SK-N-SH treated with all-trans-retinoic acid at 6 μM for 48 hours (cell line): ENCODE data around the gene R3HDM4.

Experiments
- ATAC-seq: fragments of 200-7000 bp; cut with Tn5 transposase; 3 replicates; pipeline ENCODE4 v1.9.1; 2020; ENCODE audit warnings: mild to moderate bottlenecking, moderate library complexity
- ARNTL ChIP-seq: fragments of 450-650 bp; formaldehyde crosslinking; IDR thresholded peaks from 2 replicates; pipeline ENCODE4 v1.5.0; 2020; ENCODE audit warnings: low read depth, mild to moderate bottlenecking, moderate library complexity, borderline replicate concordance
- CSDC2 ChIP-seq: fragments of 250-450 bp; sonication (Bioruptor Pico); IDR thresholded peaks from 2 replicates; pipeline ENCODE4 v1.5.0; 2020; ENCODE audit warnings: mild to moderate bottlenecking, moderate library complexity
- GLIS3 ChIP-seq: fragments of 250-450 bp; sonication (Bioruptor Pico); IDR thresholded peaks from 2 replicates; pipeline ENCODE4 v1.5.0; 2020; ENCODE audit warnings: mild to moderate bottlenecking, moderate library complexity
- OSR1 ChIP-seq: fragments of 250-450 bp; sonication (Bioruptor Pico); IDR thresholded peaks from 2 replicates; pipeline ENCODE4 v1.8.0; 2022; ENCODE audit warnings: moderate library complexity, mild to moderate bottlenecking, inconsistent platforms
- PATZ1 ChIP-seq: fragments of 250-450 bp; sonication (Bioruptor Pico); IDR thresholded peaks from 2 replicates; pipeline ENCODE4 v1.8.0; 2020; ENCODE audit warnings: mild to moderate bottlenecking, moderate library complexity, borderline replicate concordance
- PPARA ChIP-seq: fragments of 250-450 bp; sonication (Bioruptor Pico); IDR thresholded peaks from 2 replicates; pipeline ENCODE4 v1.5.0; 2020; ENCODE audit warnings: mild to moderate bottlenecking, borderline replicate concordance
- RARB ChIP-seq: fragments of 250-450 bp; sonication (Bioruptor Pico); IDR thresholded peaks from 2 replicates; pipeline ENCODE4 v1.8.0; 2021; ENCODE audit warnings: mild to moderate bottlenecking, moderate library complexity
- SNAI2 ChIP-seq: fragments of 250-450 bp; sonication (Bioruptor Pico); IDR thresholded peaks from 2 replicates; pipeline ENCODE4 v1.5.0; 2020; ENCODE audit warnings: mild to moderate bottlenecking, moderate library complexity
- TCF4 ChIP-seq: fragments of 250-450 bp; sonication (Bioruptor Pico); IDR thresholded peaks from 2 replicates; pipeline ENCODE4 v1.8.0; 2021; ENCODE audit warnings: mild to moderate bottlenecking, moderate library complexity, borderline replicate concordance
- TOX ChIP-seq: fragments of 250-450 bp; sonication (Bioruptor Pico); IDR thresholded peaks from 2 replicates; pipeline ENCODE4 v1.8.0; 2021; ENCODE audit warnings: mild to moderate bottlenecking, moderate library complexity, borderline replicate concordance
- TSHZ2 ChIP-seq: fragments of 250-450 bp; sonication (Bioruptor Pico); IDR thresholded peaks from 2 replicates; pipeline ENCODE4 v1.5.0; 2020; ENCODE audit warnings: mild to moderate bottlenecking, moderate library complexity
- ZC3H10 ChIP-seq: fragments of 250-450 bp; sonication (Bioruptor Pico); IDR thresholded peaks from 2 replicates; pipeline ENCODE4 v1.5.1; 2021; ENCODE audit warnings: mild to moderate bottlenecking, moderate library complexity
- ZFP3 ChIP-seq: fragments of 250-450 bp; sonication (Bioruptor Pico); IDR thresholded peaks from 2 replicates; pipeline ENCODE4 v1.5.0; 2020; ENCODE audit warnings: mild to moderate bottlenecking, moderate library complexity
- ZFP30 ChIP-seq: fragments of 450-650 bp; formaldehyde crosslinking; IDR thresholded peaks from 2 replicates; pipeline ENCODE4 v1.5.0; 2022; ENCODE audit warnings: mild to moderate bottlenecking, moderate library complexity
- ZNF565 ChIP-seq: fragments of 450-650 bp; formaldehyde crosslinking; conservative IDR thresholded peaks from 2 replicates; pipeline ENCODE4 v1.5.0; 2020; ENCODE audit warnings: low read depth, mild to moderate bottlenecking, moderate library complexity
- ZNF70 ChIP-seq: fragments of 450-650 bp; formaldehyde crosslinking; IDR thresholded peaks from 2 replicates; pipeline ENCODE4 v1.5.0; 2020; ENCODE audit warnings: mild to moderate bottlenecking, moderate library complexity
- ZNF8 ChIP-seq: fragments of 450-650 bp; formaldehyde crosslinking; IDR thresholded peaks from 2 replicates; pipeline ENCODE4 v1.5.0; 2020; ENCODE audit warnings: mild to moderate bottlenecking, moderate library complexity
- TF ChIP-seq, protein P1 (sequence below): fragments of 250-450 bp; sonication (Bioruptor Pico); IDR thresholded peaks from 2 replicates; pipeline ENCODE4 v1.5.1; 2021; ENCODE audit warnings: mild to moderate bottlenecking, moderate library complexity
- TF ChIP-seq, protein P2 (sequence below): fragments of 250-450 bp; sonication (Bioruptor Pico); IDR thresholded peaks from 2 replicates; pipeline ENCODE4 v1.5.1; 2020; ENCODE audit warnings: low read depth, mild to moderate bottlenecking, moderate library complexity

The R3HDM4 gene

DNA sequence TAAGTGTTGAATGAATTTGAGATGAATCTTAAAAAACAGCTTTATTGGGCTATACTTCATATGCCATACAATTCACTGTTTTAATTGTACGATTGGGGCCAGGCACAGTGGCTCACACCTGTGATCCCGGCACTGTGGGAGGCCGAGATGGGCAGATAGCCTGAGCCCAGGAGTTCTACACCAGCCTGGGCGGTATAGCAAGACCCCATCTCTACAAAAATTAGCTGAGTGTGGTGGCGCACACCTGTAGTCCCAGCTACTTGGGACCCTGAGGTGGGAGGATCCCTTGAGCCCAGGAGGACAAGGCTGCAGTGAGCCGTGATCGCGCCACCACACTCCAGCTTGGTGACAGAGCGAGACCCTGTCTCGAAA lies 23.1 kb upstream of the R3HDM4 start (continued):
- TF ChIP-seq ZC3H10 (CRISPR knock-in tag) (no peak), TOX (CRISPR knock-in tag) (no peak), TCF4 (CRISPR knock-in tag) (no peak), ZNF70 (CRISPR knock-in tag) (no peak), SNAI2 (CRISPR knock-in tag) (no peak), PATZ1 (CRISPR knock-in tag) (no peak), ARNTL (CRISPR knock-in tag) (no peak), RARB (CRISPR knock-in tag) (no peak), ZNF8 (no peak)

GRCh38 chr19:934865-935479 lies 22.0 kb upstream of the R3HDM4 start:
- 0 out of 2 replicates have a peak, but pooled peaks have one; percentile 12 for TF ChIP-seq SNAI2 (CRISPR knock-in tag)
- peak; percentile 59; the same call in 1 of the 2 replicates for TF ChIP-seq TCF4 (CRISPR knock-in tag)
- peak; percentile 76; the same call in 1 of the 2 replicates for TF ChIP-seq TSHZ2 (CRISPR knock-in tag)
- TF ChIP-seq ARNTL (CRISPR knock-in tag) = peak; percentile 83
- TF ChIP-seq CSDC2 (CRISPR knock-in tag) = no peak
- no peak for TF ChIP-seq ZFP3 (CRISPR knock-in tag)
- ATAC-seq = peak; percentile 32

DNA sequence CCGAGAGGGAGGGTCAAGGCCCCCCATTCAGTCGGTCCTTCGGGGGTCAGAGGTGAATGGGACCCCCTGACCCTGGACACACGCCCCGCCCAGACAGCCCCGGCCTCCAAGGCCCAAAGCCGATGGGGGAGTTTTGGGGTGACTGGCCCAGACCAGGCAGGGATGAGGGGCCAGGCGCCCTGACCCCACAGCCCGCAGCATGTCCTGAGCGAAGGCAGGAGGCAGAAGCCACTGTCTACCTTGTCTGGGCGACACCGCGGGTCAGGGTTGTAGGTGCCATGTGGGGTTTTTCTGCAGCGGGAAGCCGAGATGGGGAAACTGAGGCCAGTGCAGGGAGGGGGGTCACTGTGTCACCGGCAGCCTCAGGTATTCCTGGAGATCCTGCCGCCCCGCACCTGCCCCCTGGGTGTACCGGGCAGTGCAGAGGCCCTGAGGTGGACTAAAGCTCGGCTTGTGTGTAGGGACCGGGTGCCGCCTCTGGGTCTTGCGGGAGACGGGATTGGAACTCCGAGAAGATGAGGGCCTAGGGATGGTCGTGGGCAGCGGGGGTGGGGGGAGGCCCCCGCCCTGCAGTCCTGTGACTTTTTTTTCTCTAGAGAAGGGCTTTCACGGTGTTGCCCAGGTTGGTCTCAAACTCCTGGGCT lies 21.3 kb upstream of the R3HDM4 start:
- TF ChIP-seq, protein P1, sequence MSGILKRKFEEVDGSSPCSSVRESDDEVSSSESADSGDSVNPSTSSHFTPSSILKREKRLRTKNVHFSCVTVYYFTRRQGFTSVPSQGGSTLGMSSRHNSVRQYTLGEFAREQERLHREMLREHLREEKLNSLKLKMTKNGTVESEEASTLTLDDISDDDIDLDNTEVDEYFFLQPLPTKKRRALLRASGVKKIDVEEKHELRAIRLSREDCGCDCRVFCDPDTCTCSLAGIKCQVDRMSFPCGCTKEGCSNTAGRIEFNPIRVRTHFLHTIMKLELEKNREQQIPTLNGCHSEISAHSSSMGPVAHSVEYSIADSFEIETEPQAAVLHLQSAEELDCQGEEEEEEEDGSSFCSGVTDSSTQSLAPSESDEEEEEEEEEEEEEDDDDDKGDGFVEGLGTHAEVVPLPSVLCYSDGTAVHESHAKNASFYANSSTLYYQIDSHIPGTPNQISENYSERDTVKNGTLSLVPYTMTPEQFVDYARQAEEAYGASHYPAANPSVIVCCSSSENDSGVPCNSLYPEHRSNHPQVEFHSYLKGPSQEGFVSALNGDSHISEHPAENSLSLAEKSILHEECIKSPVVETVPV (CRISPR knock-in tag) = no peak
- TF ChIP-seq RARB (CRISPR knock-in tag) (no peak), ZFP3 (CRISPR knock-in tag) (no peak), ARNTL (CRISPR knock-in tag) (no peak), PATZ1 (CRISPR knock-in tag) (no peak), ZNF70 (CRISPR knock-in tag) (no peak), CSDC2 (CRISPR knock-in tag) (no peak), OSR1 (CRISPR knock-in tag) (no peak), TCF4 (CRISPR knock-in tag) (no peak), ZNF8 (no peak), ZC3H10 (CRISPR knock-in tag) (no peak), TOX (CRISPR knock-in tag) (no peak), SNAI2 (CRISPR knock-in tag) (no peak)
- ATAC-seq = no peak; the same call in 2 of the 3 replicates

GRCh38 chr19:933553-933882 lies 20.5 kb upstream of the R3HDM4 start:
- peak; percentile 61 for ATAC-seq
- TF ChIP-seq PPARA (no peak), CSDC2 (CRISPR knock-in tag) (no peak), OSR1 (CRISPR knock-in tag) (no peak), ZC3H10 (CRISPR knock-in tag) (no peak), SNAI2 (CRISPR knock-in tag) (no peak), ZFP30 (CRISPR knock-in tag) (no peak), TSHZ2 (CRISPR knock-in tag) (no peak), GLIS3 (CRISPR knock-in tag) (no peak), ZNF565 (CRISPR knock-in tag) (no peak)
- TF ChIP-seq, protein P2, sequence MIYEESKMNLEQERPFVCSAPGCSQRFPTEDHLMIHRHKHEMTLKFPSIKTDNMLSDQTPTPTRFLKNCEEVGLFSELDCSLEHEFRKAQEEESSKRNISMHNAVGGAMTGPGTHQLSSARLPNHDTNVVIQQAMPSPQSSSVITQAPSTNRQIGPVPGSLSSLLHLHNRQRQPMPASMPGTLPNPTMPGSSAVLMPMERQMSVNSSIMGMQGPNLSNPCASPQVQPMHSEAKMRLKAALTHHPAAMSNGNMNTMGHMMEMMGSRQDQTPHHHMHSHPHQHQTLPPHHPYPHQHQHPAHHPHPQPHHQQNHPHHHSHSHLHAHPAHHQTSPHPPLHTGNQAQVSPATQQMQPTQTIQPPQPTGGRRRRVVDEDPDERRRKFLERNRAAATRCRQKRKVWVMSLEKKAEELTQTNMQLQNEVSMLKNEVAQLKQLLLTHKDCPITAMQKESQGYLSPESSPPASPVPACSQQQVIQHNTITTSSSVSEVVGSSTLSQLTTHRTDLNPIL (CRISPR knock-in tag) = no peak
- TF ChIP-seq, protein P1 (CRISPR knock-in tag) = no peak
